Glomerular visceral epithelial cell (primary cell): ENCODE measurements around the gene ACSL1.

Source experiments
- DNase-seq: peaks from one replicate; pipeline ENCODE4 v3.0.0-alpha.2; 2016; ENCODE audit errors: extremely low spot score

The ACSL1 gene

GRCh38 chr4:184812199-184812542 is 13.6 kb downstream of the ACSL1 start:
- no peak for DNase-seq

DNA sequence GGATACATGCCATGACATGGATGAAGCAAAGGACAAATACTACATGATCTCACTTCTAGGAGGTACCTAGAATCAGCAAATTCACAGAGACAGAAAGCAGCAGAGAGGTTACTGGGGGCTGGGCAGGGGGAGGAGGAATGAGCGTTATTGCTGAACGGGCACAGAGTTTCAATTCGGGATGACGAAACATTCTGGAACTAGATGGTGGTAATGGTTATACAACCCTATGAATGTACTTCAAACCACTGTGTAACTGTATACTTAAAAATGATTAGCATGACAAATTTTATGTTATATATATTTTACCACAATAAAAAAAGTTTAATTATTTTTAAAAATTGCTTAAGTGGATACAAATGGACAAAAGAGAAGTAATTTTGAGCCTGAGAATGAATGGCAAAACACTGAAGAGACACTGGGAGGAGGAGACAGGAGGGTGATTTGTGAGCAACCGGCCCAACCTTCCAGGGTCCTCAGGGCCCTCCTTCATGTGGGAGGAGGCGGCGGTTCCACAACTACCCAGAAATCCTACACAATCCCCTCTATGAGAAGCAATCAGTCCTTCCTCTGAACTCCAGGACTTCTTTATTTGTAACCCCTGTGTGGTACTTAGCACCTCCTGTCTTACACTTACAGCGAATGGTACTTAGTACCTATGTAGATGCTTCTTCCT is 14.1 kb downstream of the ACSL1 start:
- DNase-seq = no peak

- DNase-seq = no peak
Observed at GRCh38 chr4:184810720-184811119, 15.0 kb downstream of the ACSL1 start.

DNA sequence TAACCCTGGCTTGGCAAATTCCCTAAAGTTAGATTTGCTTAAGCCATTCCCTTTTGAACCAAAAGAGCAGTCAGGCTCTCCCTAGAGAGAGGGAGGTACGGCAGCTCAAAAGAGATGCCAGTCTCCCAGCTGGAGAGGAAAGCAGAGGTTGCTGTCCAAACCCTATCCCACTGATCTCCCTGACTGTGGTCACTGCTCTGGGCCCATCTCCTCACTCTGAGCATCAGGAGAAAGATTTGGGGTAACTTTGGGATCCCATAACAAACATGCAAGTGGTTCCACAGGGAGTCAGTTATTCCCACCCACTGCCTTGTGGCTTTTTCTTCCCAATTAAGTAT is 17.1 kb downstream of the ACSL1 start:
- no peak for DNase-seq

DNA sequence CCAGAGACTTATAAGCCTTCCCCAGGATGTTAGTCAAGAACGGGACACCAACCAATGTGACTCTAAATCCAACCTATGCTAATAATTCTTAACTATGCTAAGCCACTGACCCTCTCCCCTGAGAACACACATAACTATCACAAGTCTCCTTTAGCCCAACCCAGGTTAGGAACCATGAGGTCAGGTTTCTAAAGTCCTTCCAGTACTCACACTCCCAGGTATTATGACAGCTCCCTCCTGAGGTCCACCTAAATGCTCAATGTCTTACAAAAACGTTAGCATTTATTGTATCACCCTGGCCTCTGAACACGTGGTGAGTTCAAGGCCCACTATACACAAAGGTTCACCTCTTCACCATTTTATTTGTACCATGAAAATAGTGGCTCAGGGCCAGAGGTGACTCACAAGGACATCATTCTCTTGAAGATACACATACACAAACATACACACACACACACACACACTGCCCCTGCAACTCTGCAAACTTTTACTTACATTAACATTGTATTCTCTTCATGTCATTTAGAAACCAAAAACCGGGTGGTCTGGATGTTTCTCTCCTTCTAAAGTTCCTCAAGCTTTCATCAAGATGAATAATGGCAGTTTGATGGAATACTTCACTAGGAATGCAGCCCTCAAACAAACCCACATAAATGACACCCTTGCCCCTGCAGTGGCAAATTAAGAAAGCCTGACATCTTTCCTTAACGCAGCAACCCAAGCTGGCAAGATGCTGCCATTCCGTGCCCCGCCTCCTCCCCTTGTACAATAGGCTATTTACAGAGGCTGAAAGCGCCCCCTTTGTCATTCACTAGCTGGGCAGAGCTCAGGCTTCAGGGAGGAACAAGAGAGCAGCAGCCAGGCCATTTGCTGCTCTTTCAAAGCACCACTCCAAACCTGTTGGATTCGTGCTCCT is 17.7 kb downstream of the ACSL1 start:
- DNase-seq = peak; percentile 46

- DNase-seq = no peak
Observed at GRCh38 chr4:184807256-184807655, 18.5 kb downstream of the ACSL1 start.

DNA sequence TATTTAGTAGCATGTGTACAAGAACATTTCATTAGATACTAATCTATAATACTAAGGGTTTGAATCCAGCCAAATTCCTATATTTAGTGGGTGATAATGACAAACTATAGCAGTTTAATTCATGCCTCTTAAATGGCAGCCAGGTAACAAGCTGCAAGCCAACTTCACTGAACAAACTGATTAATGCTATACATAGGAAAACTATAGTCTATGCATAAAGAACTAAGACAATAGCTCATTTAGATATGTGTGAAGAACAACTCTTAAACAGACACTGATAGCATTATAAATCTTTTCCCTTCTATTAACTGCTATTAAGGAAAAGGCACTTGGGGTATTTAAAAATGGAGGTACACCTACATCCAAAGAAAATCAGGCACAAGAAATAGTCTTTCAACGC is 19.1 kb downstream of the ACSL1 start:
- no peak for DNase-seq

GRCh38 chr4:184806229-184806550 is 19.6 kb downstream of the ACSL1 start:
- no peak for DNase-seq

- no peak for DNase-seq
Observed at GRCh38 chr4:184805462-184806228, 20.1 kb downstream of the ACSL1 start.

GRCh38 chr4:184804621-184805020 is 21.1 kb downstream of the ACSL1 start:
- DNase-seq = no peak

GRCh38 chr4:184803874-184804273 is 21.9 kb downstream of the ACSL1 start:
- no peak for DNase-seq

DNA sequence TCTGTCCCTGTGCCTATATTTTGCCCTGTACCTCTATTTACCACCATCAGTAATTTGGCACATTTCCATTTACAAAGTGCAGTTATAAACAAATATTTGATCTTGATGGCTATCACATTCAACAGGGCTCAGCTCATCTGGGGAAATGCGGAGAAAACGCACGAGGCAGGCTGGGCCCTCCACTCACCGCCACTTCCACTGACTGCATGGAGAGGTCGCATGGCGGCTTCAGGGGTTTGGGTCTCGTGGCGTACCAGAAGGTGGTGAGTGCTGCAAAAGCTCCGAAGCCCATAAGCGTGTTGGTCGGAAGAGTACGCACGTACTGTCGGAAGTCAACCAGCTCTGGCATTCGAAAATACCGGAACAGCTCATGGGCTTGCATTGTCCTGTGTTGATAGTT is 22.6 kb downstream of the ACSL1 start:
- no peak for DNase-seq

GRCh38 chr4:184802697-184803015 is 23.1 kb downstream of the ACSL1 start:
- DNase-seq = no peak

DNA sequence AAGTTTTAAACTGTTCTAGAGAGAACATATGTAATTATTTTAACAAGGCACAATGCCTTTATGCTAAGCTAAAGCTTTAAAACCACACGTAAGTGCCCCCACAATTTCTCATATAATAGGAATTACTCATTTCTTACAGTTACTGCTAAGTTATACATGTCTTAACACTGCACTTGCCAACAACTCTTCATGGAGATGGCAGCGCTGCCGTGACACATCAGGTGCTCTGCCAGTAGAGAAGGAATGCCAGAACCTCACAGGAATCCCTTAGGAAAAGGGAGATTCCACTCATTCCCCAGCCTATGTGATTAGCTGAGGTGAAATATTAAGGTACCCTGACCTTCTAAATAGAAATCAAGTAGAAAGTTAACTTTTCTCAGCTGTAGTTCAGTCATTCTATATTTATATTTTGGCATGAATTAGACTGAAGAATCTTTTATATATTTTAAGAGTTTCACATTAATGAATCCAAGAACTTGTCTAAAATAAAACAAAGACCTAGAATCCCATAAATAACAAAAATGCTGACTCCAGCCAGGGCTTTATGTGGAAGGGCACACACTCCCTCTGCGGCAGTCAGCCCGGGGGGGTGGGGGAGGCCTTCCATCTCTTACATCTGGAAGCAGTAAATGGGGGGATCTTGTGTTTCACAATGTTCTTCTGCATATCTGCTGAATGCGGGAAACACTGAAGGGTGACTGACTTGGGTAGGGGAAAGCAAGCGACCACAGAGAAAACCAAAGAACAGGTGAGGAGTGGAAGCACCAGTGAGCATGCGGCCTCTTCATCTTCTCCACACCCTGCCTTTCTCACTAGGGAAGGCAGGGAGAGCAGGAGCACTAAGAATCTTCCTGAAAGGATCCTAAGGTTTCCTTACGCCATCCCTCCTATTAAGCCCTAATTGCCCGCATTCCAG is 23.7 kb downstream of the ACSL1 start:
- peak; percentile 76 for DNase-seq

- DNase-seq = no peak
Observed at GRCh38 chr4:184798504-184798903, 27.3 kb downstream of the ACSL1 start.

GRCh38 chr4:184796906-184797305 is 28.9 kb downstream of the ACSL1 start:
- no peak for DNase-seq

GRCh38 chr4:184795214-184795844 is 30.4 kb downstream of the ACSL1 start:
- DNase-seq = no peak

- DNase-seq = no peak
Observed at GRCh38 chr4:184794470-184794869, 31.3 kb downstream of the ACSL1 start.

- DNase-seq = no peak
Observed at GRCh38 chr4:184793735-184794355, 31.9 kb downstream of the ACSL1 start.

DNA sequence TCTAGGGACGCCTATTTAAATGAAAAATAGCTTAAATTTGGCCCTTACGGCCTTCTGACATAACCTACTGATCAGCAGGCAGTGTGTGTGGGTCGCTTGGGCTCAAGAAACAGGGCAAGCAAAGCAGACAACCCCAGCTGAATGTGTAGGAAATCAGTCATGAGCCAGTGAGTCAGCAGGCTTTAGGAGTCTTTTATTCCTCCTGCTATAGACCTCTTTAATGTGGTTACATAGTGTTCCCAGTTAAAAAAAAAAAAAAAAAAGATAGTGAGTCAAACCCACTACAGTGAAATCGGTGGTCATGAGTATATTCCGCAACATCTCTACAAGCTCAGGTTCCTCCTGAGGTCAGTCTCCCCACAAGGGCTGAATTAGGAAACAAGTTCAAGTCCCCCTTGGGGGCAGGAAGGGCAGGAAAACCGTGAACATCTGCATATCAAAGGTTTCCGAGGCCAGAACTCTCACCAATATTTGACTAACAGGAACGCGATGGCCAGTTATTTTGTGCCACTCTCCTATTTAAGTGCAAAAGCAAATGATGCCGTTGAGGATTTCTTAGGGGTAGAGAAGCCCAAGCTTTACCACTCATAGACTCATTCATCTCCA is 32.7 kb downstream of the ACSL1 start:
- peak; percentile 93 for DNase-seq

DNA sequence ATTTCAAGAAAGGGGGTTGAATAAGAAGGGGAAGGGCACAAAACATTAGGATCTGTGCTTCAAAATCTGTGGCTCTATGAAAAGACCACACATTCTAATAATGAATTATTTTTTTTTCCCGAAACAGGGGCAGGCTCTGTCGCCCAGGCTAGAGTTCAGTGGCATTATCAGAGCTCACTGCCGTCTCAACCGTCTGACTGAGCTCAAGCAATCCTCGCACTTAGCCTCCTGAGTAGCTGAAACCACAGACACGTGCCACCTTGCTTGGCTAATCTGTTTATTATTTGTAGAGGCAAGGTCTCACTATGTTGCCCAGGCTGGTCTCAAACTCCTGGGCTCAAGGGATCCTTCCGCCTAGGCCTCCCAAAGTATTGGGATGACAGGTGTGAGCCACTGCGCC is 33.4 kb downstream of the ACSL1 start:
- peak; percentile 66 for DNase-seq
